ENCODE measurements around the gene RPUSD1.

DNA sequence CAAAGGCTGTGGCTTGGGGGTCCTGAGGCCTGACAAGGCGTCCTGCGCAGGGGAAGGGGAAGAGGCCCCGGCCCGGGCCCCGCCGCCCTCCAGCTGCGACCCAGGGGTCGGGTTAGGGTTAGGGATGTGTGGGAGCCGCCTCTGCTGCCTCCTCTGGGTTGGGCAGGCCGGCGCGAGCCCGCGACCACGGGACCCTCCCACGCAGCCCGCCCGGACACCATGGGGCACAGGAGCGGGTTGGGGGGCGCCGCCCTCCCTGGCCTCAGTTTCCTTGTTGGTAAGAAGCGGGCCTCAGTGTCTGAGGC, 47.8 kb downstream of the RPUSD1 start:
- TF ChIP-seq RAD21 (conservative IDR thresholded peaks at IDR 0.05 in 1 of 2, IDR thresholded peaks at IDR 0.05 in 1 of 2) (no peak), EP300 (IDR thresholded peaks at IDR 0.05) (no peak), ZFP36 (IDR thresholded peaks at IDR 0.05; ENCODE audit: borderline replicate concordance, partially characterized antibody) (no peak)
- TF ChIP-seq, protein P1, sequence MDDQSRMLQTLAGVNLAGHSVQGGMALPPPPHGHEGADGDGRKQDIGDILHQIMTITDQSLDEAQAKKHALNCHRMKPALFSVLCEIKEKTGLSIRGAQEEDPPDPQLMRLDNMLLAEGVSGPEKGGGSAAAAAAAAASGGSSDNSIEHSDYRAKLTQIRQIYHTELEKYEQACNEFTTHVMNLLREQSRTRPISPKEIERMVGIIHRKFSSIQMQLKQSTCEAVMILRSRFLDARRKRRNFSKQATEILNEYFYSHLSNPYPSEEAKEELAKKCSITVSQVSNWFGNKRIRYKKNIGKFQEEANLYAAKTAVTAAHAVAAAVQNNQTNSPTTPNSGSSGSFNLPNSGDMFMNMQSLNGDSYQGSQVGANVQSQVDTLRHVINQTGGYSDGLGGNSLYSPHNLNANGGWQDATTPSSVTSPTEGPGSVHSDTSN (IDR thresholded peaks at IDR 0.05): no peak
- TF ChIP-seq, protein P2, sequence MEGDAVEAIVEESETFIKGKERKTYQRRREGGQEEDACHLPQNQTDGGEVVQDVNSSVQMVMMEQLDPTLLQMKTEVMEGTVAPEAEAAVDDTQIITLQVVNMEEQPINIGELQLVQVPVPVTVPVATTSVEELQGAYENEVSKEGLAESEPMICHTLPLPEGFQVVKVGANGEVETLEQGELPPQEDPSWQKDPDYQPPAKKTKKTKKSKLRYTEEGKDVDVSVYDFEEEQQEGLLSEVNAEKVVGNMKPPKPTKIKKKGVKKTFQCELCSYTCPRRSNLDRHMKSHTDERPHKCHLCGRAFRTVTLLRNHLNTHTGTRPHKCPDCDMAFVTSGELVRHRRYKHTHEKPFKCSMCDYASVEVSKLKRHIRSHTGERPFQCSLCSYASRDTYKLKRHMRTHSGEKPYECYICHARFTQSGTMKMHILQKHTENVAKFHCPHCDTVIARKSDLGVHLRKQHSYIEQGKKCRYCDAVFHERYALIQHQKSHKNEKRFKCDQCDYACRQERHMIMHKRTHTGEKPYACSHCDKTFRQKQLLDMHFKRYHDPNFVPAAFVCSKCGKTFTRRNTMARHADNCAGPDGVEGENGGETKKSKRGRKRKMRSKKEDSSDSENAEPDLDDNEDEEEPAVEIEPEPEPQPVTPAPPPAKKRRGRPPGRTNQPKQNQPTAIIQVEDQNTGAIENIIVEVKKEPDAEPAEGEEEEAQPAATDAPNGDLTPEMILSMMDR (IDR thresholded peaks at IDR 0.05): no peak
